ENCODE data around the gene CHST1.

DNA sequence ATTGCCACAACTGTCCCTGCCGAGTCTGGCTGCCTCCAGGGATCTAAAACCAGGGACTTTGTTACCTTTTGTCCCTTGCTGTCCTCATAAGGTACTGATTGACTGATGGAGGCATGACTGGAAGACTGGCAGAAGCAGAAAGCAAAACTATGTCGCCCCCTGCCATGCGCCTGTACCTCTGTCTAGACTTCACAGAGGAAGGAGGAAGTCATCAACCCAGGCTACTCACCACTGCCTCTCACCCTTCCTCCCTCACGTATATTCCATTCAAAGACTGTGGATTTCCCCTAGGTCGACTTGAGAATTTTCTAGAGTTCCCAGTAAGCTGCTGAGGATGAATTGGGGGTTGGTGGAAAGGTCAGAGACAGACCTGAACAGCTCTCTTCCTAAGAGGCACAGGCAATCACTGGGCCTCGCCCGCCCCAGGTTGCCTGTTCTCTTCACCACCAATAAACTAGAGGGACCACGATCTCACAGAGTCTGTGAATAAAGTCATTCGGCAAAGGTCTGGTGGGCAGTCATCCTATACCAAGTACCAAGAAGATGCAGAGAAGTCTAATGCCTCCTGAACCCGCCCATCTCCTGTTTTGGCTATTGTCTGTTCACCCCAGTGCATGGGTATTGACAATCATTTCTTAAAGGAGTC lies 27.5 kb upstream of the CHST1 start:
- TF ChIP-seq CTCF (IDR thresholded peaks at IDR 0.05) (no peak), POLR2A (IDR thresholded peaks at IDR 0.05) (no peak)

Measured in ovary (tissue), 3 donors.